ENCODE data around the gene LTBP2.

Gene LTBP2

DNA sequence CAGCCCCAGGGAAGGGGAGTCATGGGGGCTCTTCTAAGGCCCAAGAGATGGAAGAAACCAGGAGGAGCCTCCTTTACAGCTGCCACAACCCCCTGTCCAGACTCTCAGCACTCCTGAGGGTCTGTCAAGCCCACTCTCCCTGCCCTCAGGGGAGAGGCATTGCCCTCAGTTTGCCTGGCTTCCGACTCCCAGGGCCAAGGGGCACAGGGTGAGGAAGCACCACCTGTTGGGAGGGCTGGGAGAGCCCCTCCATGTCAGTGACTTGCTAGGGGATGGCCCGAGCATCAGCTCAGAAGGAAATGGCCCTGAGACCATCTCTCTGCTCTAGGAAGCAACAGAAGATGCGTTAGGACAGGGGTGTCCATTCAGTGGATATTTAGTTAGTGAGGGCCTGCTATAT is 36.1 kb downstream of the LTBP2 start:
- Histone ChIP-seq H3K4me2 (ENCODE audit: low read depth, low read length) (no peak overlapping the region), H3K4me1 (ENCODE audit: low read length) (no peaks in the 10 kb centered on the region), H3K79me2 (ENCODE audit: low read length) (no peaks in the 10 kb centered on the region), H3K9ac (ENCODE audit: low read length) (no peak overlapping the region), H3F3A (ENCODE audit: insufficient read depth, low read length) (no peaks in the 10 kb centered on the region), H3K9me2 (replicated peaks; ENCODE audit: insufficient read depth, low read length) (no peaks in the 10 kb centered on the region), H3K27me3 (replicated peaks; ENCODE audit: insufficient read depth, low read length) (no peaks in the 10 kb centered on the region), H3K27ac (ENCODE audit: low read length) (no peak overlapping the region), H3K4me3 (ENCODE audit: low read length) (no peak overlapping the region), H3K36me3 (replicated peaks; ENCODE audit: insufficient read depth, low read length) (no peaks in the 10 kb centered on the region), H4K20me1 (ENCODE audit: insufficient read depth, low read length) (no peaks in the 10 kb centered on the region), H3K9me3 (replicated peaks; ENCODE audit: insufficient read depth, low read length) (no peaks in the 10 kb centered on the region), H2AFZ (ENCODE audit: low read length) (no peak overlapping the region)
- no peak for DNase-seq
- TF ChIP-seq, protein P1, sequence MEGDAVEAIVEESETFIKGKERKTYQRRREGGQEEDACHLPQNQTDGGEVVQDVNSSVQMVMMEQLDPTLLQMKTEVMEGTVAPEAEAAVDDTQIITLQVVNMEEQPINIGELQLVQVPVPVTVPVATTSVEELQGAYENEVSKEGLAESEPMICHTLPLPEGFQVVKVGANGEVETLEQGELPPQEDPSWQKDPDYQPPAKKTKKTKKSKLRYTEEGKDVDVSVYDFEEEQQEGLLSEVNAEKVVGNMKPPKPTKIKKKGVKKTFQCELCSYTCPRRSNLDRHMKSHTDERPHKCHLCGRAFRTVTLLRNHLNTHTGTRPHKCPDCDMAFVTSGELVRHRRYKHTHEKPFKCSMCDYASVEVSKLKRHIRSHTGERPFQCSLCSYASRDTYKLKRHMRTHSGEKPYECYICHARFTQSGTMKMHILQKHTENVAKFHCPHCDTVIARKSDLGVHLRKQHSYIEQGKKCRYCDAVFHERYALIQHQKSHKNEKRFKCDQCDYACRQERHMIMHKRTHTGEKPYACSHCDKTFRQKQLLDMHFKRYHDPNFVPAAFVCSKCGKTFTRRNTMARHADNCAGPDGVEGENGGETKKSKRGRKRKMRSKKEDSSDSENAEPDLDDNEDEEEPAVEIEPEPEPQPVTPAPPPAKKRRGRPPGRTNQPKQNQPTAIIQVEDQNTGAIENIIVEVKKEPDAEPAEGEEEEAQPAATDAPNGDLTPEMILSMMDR (IDR thresholded peaks at IDR 0.05; ENCODE audit: low read length) = no peak
- TF ChIP-seq EZH2phosphoT487 (IDR thresholded peaks at IDR 0.05; ENCODE audit: low read length) (no peak), EZH2 (optimal IDR thresholded peaks at IDR 0.05; ENCODE audit: low read depth, low read length) (no peak)

DNA sequence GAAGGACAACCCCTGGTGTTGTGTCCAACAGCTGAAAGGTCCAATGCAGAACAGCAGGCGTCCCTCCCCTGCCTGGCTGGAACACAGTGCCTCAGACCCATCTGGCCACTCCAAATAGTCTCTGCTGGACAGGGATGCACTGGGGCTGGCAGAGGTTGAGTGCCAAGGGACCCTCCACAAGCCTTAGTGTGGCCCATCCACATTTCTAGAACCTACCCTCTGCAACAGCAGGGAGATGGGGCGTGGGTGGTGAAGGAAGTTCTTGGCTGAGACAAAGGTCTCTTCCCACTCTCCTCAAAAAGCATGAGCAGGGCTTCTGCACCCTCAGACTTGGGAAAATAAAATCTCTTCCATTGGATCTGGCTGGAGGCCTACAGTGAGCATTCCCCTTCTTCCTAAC is 36.5 kb downstream of the LTBP2 start:
- DNase-seq = no peak
- H3K36me3 ChIP-seq (replicated peaks; ENCODE audit: insufficient read depth, low read length) = no peaks in the 10 kb centered on the region
- H3K27me3 ChIP-seq (replicated peaks; ENCODE audit: insufficient read depth, low read length) = no peaks in the 10 kb centered on the region
- no peak overlapping the region for H3K27ac ChIP-seq (ENCODE audit: low read length)
- H3K4me2 ChIP-seq (ENCODE audit: low read depth, low read length) = no peak overlapping the region
- H3F3A ChIP-seq (ENCODE audit: insufficient read depth, low read length) = no peaks in the 10 kb centered on the region
- no peaks in the 10 kb centered on the region for H3K79me2 ChIP-seq (ENCODE audit: low read length)
- no peaks in the 10 kb centered on the region for H3K9me2 ChIP-seq (replicated peaks; ENCODE audit: insufficient read depth, low read length)
- no peaks in the 10 kb centered on the region for H3K9me3 ChIP-seq (replicated peaks; ENCODE audit: insufficient read depth, low read length)
- no peak overlapping the region for H2AFZ ChIP-seq (ENCODE audit: low read length)
- no peak overlapping the region for H3K9ac ChIP-seq (ENCODE audit: low read length)
- H4K20me1 ChIP-seq (ENCODE audit: insufficient read depth, low read length) = no peaks in the 10 kb centered on the region
- TF ChIP-seq EZH2 (optimal IDR thresholded peaks at IDR 0.05; ENCODE audit: low read depth, low read length) (no peak), EZH2phosphoT487 (IDR thresholded peaks at IDR 0.05; ENCODE audit: low read length) (no peak)
- TF ChIP-seq, protein P1 (IDR thresholded peaks at IDR 0.05; ENCODE audit: low read length) = no peak
- no peaks in the 10 kb centered on the region for H3K4me1 ChIP-seq (ENCODE audit: low read length)
- H3K4me3 ChIP-seq (ENCODE audit: low read length) = no peak overlapping the region

GRCh38 chr14:74574706-74575105 is 37.3 kb downstream of the LTBP2 start:
- Histone ChIP-seq H3K4me2 (ENCODE audit: low read depth, low read length) (no peak overlapping the region), H2AFZ (ENCODE audit: low read length) (no peak overlapping the region), H3K79me2 (ENCODE audit: low read length) (no peaks in the 10 kb centered on the region), H4K20me1 (ENCODE audit: insufficient read depth, low read length) (no peaks in the 10 kb centered on the region), H3K9me3 (replicated peaks; ENCODE audit: insufficient read depth, low read length) (no peaks in the 10 kb centered on the region), H3F3A (ENCODE audit: insufficient read depth, low read length) (no peaks in the 10 kb centered on the region), H3K9me2 (replicated peaks; ENCODE audit: insufficient read depth, low read length) (no peaks in the 10 kb centered on the region), H3K27me3 (replicated peaks; ENCODE audit: insufficient read depth, low read length) (no peaks in the 10 kb centered on the region), H3K36me3 (replicated peaks; ENCODE audit: insufficient read depth, low read length) (no peaks in the 10 kb centered on the region), H3K4me1 (ENCODE audit: low read length) (no peaks in the 10 kb centered on the region), H3K9ac (ENCODE audit: low read length) (no peak overlapping the region), H3K27ac (ENCODE audit: low read length) (no peak overlapping the region), H3K4me3 (ENCODE audit: low read length) (no peak overlapping the region)
- TF ChIP-seq, protein P1 (IDR thresholded peaks at IDR 0.05; ENCODE audit: low read length) = no peak
- no peak for TF ChIP-seq EZH2 (optimal IDR thresholded peaks at IDR 0.05; ENCODE audit: low read depth, low read length)
- no peak for TF ChIP-seq EZH2phosphoT487 (IDR thresholded peaks at IDR 0.05; ENCODE audit: low read length)
- no peak for DNase-seq

Data from MM.1S (cell line).